A673 (cell line): ENCODE data around the gene AK5. TPM values are rescaled to one million over a fixed set of nuclear protein-coding genes. Genes with fewer than 3 reads are reported as not detected.
A peak's percentile ranks its signal among the peaks of the same experiment; 100 is the strongest.

Experiments
- BruUV-seq: library from RNA; stranded (reverse); fragments of 400-500 nt; replicated peaks from 2 replicates; lab custom pipeline; 2021; lab: Mats Ljungman, UMichigan
- CTCF ChIA-PET: fragments of 300-600 bp; sonication (Branson Sonifier 250); formaldehyde crosslinking; loops from one replicate; lab custom pipeline; 2022; ENCODE audit warnings: antibody characterized with exemption; lab: Charles Lee
- POLR2A ChIA-PET: fragments of 300-600 bp; sonication (Branson Sonifier 250); formaldehyde crosslinking; loops from one replicate; lab custom pipeline; 2022; ENCODE audit warnings: antibody characterized with exemption; ENCODE audit not compliant: low non-redundant PET; lab: Charles Lee
- DNase-seq: peaks from one replicate; pipeline ENCODE4 v3.0.0-alpha.2; 2015; ENCODE audit warnings: low spot score
- H3K27ac ChIP-seq: fragments of 200-600 bp; sonication (generic); 2 replicates; pipeline ENCODE4 v1.5.1; 2016; ENCODE audit warnings: mixed run types, low read depth, mild to moderate bottlenecking, mixed read lengths, antibody characterized with exemption, low read length; ENCODE audit not compliant: poor library complexity, severe bottlenecking
- H3K27me3 ChIP-seq: fragments of 200-600 bp; sonication (generic); replicated peaks from 2 replicates; pipeline ENCODE4 v1.6.1; 2017; ENCODE audit warnings: mixed run types, low read depth, mild to moderate bottlenecking, mixed read lengths, antibody characterized with exemption, low read length; ENCODE audit not compliant: insufficient read depth, poor library complexity
- H3K36me3 ChIP-seq: fragments of 200-600 bp; sonication (generic); 2 replicates; pipeline ENCODE4 v1.6.1; 2016; ENCODE audit warnings: mixed run types, mild to moderate bottlenecking, mixed read lengths, antibody characterized with exemption, low read length; ENCODE audit not compliant: insufficient read depth, poor library complexity, severe bottlenecking
- H3K4me1 ChIP-seq: fragments of 200-600 bp; sonication (generic); 2 replicates; pipeline ENCODE4 v1.6.1; 2017; ENCODE audit warnings: mixed run types, mild to moderate bottlenecking, mixed read lengths, antibody characterized with exemption, low read length; ENCODE audit not compliant: insufficient read depth, poor library complexity, severe bottlenecking
- H3K4me3 ChIP-seq: fragments of 200-600 bp; sonication (generic); 2 replicates; pipeline ENCODE4 v1.5.1; 2016; ENCODE audit warnings: low read depth, mixed run types, mild to moderate bottlenecking, mixed read lengths, low read length; ENCODE audit not compliant: poor library complexity, severe bottlenecking
- H3K9me3 ChIP-seq: fragments of 200-600 bp; sonication (generic); 2 replicates; pipeline ENCODE4 v1.6.1; 2016; ENCODE audit warnings: mixed run types, low read depth, mild to moderate bottlenecking, mixed read lengths, antibody characterized with exemption, low read length; ENCODE audit not compliant: poor library complexity, severe bottlenecking
- CTCF ChIP-seq: fragments of 300-800, 200-600 bp; sonication (generic); conservative IDR thresholded peaks from 2 replicates; pipeline ENCODE4 v1.5.1; 2017; ENCODE audit warnings: low read depth, mild to moderate bottlenecking, antibody characterized with exemption, low read length, moderate library complexity, mixed read lengths
- EZH2 ChIP-seq: fragments of 200-600 bp; sonication (generic); IDR thresholded peaks from 2 replicates; pipeline ENCODE4 v1.6.1; 2017; ENCODE audit warnings: borderline replicate concordance, low read depth, mild to moderate bottlenecking, mixed read lengths, antibody characterized with exemption, low read length; ENCODE audit not compliant: poor library complexity, severe bottlenecking
- intact Hi-C: fragments of 100-400 bp; cut with micrococcal nuclease; formaldehyde crosslinking; loops from one replicate; pipeline ENCODE4 v1.10.0; 2022; ENCODE audit not compliant: unreplicated experiment
- total RNA-seq: library from RNA; stranded (reverse); gene quantifications from 2 replicates; pipeline ENCODE4 v1.2.3, GENCODE V29; 2021

The AK5 gene
- total RNA-seq, 1 experiment from 2014 or later = 0.47 TPM

DNA sequence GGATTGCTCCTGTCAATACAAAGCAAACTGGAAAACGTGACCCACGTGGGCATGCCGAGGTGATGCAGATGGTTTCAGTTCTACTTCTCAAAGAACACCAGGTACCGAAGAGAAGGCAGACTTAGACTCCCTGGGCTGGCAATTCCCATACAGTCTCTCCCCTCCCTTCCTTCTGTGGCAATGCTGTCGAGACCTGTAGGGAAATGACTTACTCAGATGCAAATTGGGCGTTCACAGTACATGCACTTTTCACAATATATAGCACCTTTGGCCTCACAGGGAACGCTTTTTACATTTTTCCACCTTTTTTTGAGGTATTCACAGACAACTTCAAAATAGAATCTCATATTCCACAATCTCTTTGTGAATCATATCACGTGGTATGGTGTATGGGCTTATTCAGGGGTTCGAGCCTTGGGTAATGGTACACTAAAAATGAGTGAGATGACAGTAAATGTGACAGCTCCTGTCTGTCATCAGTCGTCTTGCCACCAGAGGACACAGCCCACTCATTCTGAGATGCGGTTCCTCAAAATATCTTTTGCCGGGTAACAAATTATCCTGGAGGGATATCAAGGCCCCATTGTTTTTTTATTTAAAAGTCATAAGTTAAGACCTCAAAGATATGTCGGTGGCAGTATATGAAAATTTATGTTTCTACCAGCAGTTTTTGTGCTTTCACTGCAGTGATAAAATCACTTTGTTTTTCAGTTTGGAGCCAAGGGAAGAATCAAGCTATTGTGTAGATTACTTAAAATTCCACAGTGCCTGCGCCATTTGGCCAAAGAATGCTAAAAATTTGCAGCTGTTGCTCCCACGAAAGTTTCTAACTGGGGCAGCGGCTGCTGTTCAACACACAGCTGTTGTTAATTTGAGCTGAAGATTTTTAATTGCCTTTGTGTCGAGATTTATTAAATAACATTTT, 232.3 kb downstream of the AK5 start:
- no peaks in the 10 kb centered on the region for H3K9me3 ChIP-seq
- TF ChIP-seq EZH2 = no peak
- TF ChIP-seq CTCF = peak; percentile 27; the same call in 1 of the 2 replicates
- H3K36me3 ChIP-seq = no peaks in the 10 kb centered on the region
- no peaks in the 10 kb centered on the region for H3K27me3 ChIP-seq
- no TSS peak for BruUV-seq
- H3K4me1 ChIP-seq = peaks cover 22% of the 10 kb centered on the region
- intact Hi-C loops = no loop called here
- peak overlapping the region; percentile 13 for H3K4me3 ChIP-seq
- CTCF ChIA-PET = no interaction called here
- H3K27ac ChIP-seq = peak overlapping the region; percentile 93
- POLR2A ChIA-PET = interaction anchor here (0.7 kb wide), 1 partner anchor 225 kb away, joined by 5 read pairs; no protein-coding TSS in a partner anchor
- DNase-seq = peak; percentile 89

DNA sequence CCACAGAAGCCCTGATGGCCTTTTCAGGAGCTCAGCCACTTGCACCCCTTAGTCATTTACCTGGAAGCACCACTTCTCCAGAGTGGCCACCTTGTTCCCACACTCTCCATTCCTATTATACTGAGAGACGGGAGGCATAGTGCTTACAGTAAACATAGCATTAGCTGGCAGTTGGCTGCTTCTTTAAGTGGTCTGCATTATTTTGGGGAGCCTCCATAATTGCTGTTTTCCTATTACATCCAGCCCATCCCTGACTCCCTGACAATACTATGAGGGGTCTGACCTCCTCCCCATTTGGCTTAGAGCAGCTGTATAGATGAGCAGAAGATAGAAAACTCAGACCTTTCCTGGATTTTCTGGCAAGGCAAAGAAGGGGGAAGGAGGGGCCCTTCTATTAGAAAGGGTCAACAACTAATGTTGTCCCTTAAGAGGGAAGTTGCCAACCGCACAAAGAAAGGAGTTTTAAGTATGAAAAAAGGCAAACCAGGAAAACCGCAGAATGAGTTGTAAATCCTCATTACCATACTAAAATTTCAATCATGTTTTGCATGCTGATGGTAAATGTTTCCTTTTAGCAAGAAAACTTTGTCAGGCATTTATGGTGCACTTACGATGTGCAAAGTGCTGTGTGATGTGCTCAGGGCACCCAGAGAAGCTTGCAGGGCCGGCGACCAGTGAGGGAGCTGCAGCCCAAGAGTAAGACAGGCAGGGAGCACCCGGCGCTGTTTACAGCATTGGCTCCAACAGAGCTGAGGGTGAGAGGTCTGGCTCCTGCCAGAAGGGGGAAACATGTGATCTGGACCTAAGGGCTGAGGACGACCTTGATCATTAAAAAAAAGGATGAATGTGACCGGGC, 233.3 kb downstream of the AK5 start:
- Histone ChIP-seq H3K4me3 (peak overlapping the region; percentile 13), H3K27me3 (no peaks in the 10 kb centered on the region), H3K4me1 (peaks cover 22% of the 10 kb centered on the region), H3K9me3 (no peaks in the 10 kb centered on the region), H3K27ac (peak overlapping the region; percentile 93), H3K36me3 (no peaks in the 10 kb centered on the region)
- BruUV-seq = no TSS peak
- ChIA-PET POLR2A (interaction anchor here (0.7 kb wide), 1 partner anchor 226 kb away, joined by 5 read pairs; no protein-coding TSS in a partner anchor), CTCF (no interaction called here)
- DNase-seq = peak; percentile 73
- intact Hi-C loops = no loop called here
- TF ChIP-seq EZH2 (no peak), CTCF (peak; percentile 24; the same call in 1 of the 2 replicates)

DNA sequence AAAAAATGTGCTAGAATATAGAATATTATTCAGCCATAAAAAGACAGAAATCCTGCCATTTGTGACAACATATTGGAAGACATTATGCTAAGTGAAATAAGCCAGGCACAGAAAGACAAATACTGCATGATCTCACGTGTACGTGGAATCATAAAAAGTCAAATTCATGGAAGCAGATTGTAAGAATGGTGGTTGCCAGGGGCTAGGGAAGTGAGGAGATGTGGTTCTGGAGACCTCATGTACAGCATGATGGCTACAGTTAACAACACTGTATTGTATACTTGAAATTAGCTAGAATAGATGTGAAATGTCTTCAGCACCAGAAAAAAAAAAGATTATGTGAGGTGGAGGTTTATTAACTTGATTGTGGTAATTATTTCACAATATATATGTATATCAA, 234.3 kb downstream of the AK5 start:
- TF ChIP-seq EZH2 = no peak
- no peak for TF ChIP-seq CTCF
- ChIA-PET CTCF (no interaction called here), POLR2A (no interaction called here)
- H3K27ac ChIP-seq = no peak overlapping the region
- intact Hi-C loops = no loop called here
- no peaks in the 10 kb centered on the region for H3K27me3 ChIP-seq
- DNase-seq = no peak
- H3K9me3 ChIP-seq = no peaks in the 10 kb centered on the region
- peaks cover 22% of the 10 kb centered on the region for H3K4me1 ChIP-seq
- no TSS peak for BruUV-seq
- no peaks in the 10 kb centered on the region for H3K36me3 ChIP-seq
- H3K4me3 ChIP-seq = no peak overlapping the region
